HepG2 (cell line): ENCODE data around the gene THBS1. TPM values are rescaled to one million over a fixed set of nuclear protein-coding genes. Genes with fewer than 3 reads are reported as not detected.

Experiments
- GATAD2A ChIP-seq: IDR thresholded peaks from 2 replicates; pipeline ENCODE4 v1.6.1; 2016
- GMEB1 ChIP-seq: sonication (generic); formaldehyde crosslinking; IDR thresholded peaks from 2 replicates; pipeline ENCODE4 v1.5.1; 2020; ENCODE audit warnings: missing genetic modification reagents, mild to moderate bottlenecking, borderline replicate concordance
- KIAA2018 ChIP-seq: sonication (generic); formaldehyde crosslinking; IDR thresholded peaks from 2 replicates; pipeline ENCODE4 v1.5.0; 2020; ENCODE audit warnings: mild to moderate bottlenecking, missing genetic modification reagents, borderline replicate concordance
- TCF12 ChIP-seq, 2 experiments: fragments of 450-650 bp in 1 of 2; sonication (generic) in 1 of 2; formaldehyde crosslinking in 1 of 2; IDR thresholded peaks; 2 replicates each; pipeline versions ENCODE4 v1.6.1 to v1.8.0; 2017 to 2022; ENCODE audit warnings: antibody characterized with exemption in 1 of 2, mild to moderate bottlenecking in 1 of 2, missing genetic modification reagents in 1 of 2, moderate library complexity in 1 of 2
- TEF ChIP-seq: sonication (generic); formaldehyde crosslinking; IDR thresholded peaks from 2 replicates; pipeline ENCODE4 v1.5.0; 2020; ENCODE audit warnings: missing genetic modification reagents
- polyA plus RNA-seq, 8 experiments: library from polyadenylated mRNA; depleted of rRNA in 3 of 8; stranded (reverse) in 7 of 8; unstranded in 1 of 8; fragments of >200 nt; fragmentation: Illumina TruSeq in 4 of 8; extraction: Trizol in 4 of 8; gene quantifications; 2 replicates each; pipeline versions ENCODE4 v1.2.1 to v1.2.3, GENCODE V29; 2011 to 2016; ENCODE audit warnings: low read depth in 4 of 8, missing spikeins in 1 of 8, mixed read lengths in 1 of 8; ENCODE audit not compliant: insufficient read depth in 1 of 8
- total RNA-seq, 5 experiments: library from RNA; depleted of rRNA; stranded (reverse); fragments of >200 nt; fragmentation: Illumina TruSeq; extraction: Trizol; gene quantifications; 2 replicates each; pipeline ENCODE4 v1.2.3, GENCODE V29; 2016; ENCODE audit warnings: low read depth in 1 of 5

THBS1 gene
- total and polyA plus RNA-seq, 2 of the 13 experiments (the other 11 are each of a cell fraction or from before 2014, with no cell fraction given): 54.7 to 67.1 TPM

GRCh38 chr15:39549912-39550311 is 31.0 kb upstream of the THBS1 start (continued):
- TF ChIP-seq KIAA2018 (no peak), TCF12 (IDR thresholded peaks at IDR 0.05) (no peak), TCF12 (CRISPR knock-in tag; IDR thresholded peaks at IDR 0.05) (no peak), GMEB1 (CRISPR knock-in tag) (no peak), GATAD2A (no peak), TEF (no peak)
